GM19463 (cell line): ENCODE data around the gene ADARB2.

Source experiments
- ATAC-seq: cut with Tn5 transposase; IDR thresholded peaks from one replicate; pipeline ENCODE4 v1.9.1; 2021; ENCODE audit warnings: mild to moderate bottlenecking, moderate library complexity; ENCODE audit not compliant: unreplicated experiment

Gene ADARB2

GRCh38 chr10:1664333-1664964, 72.9 kb downstream of the ADARB2 start:
- ATAC-seq = no peak

GRCh38 chr10:1663226-1663625, 74.1 kb downstream of the ADARB2 start:
- ATAC-seq = no peak

GRCh38 chr10:1662438-1663025, 74.8 kb downstream of the ADARB2 start:
- peak; percentile 28 for ATAC-seq

- ATAC-seq = peak; percentile 80
These were observed 75.4 kb downstream of the ADARB2 start for GRCh38 chr10:1661859-1662437.

GRCh38 chr10:1661416-1661815, 75.9 kb downstream of the ADARB2 start:
- no peak for ATAC-seq

DNA sequence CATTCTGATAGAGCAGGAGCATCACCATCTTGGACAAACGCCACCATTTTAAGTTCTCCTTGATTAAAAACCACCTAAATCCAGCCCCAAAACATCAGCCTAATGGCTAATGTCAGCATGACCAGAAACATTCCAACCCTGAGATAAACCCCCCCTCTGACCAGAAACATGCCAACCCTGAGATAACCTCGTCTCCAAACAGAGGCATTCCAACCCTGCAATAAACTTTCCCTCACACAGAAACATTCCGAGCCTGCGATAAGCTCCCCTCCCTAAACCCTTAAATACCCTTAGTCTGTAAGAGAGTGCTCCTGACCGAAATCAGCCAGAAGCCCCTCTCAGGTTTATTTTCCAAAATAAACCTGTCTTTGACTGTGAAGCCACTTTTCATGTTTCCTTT, 76.5 kb downstream of the ADARB2 start:
- ATAC-seq = no peak

DNA sequence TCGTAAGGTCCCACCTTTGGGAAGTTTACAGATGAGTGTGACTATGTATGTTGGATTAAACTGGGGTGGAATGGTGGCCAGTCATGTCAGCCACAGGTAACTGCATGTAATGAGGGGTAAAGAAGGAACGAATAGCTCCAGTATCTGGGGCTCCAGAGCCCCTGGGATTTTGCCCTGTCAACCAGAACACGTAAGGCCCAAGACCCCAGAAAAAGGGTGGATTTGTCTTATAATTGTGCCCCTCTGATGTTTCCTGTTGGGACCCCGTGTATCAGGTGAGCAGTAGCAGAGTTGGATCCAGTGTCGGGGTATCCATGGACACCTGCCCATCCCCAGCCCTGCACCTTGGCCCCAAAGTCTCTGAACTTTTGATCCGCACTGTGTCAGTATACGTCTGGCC, 76.9 kb downstream of the ADARB2 start:
- ATAC-seq = no peak

DNA sequence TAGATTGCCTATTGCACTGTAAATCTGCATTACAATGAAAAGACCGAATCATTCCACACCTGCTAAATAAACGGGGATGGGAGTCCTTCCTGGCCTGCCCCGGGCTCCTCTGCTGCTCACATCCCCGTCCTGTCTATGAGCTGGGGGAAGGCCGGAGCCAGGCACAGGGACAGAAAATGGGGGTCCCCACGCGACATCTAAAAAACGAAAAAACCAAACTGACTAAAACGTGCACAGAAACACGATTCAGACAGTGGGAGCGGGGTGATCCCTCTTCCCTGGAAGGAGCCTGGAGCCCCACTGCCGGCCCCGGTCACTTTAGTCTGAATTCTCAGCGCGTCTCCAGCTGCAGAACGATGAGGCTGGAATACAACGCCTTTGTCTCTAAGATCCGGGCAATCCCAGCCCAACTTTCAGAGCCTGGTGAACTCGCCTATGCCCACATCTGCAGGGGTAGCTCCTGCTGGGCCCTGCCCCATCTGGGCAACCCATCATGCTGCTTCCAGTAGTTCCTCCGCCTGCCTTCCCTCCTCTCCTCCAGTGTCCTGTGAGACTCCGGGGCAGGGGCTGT, 78.0 kb downstream of the ADARB2 start:
- no peak for ATAC-seq

GRCh38 chr10:1658658-1659057, 78.7 kb downstream of the ADARB2 start:
- no peak for ATAC-seq

DNA sequence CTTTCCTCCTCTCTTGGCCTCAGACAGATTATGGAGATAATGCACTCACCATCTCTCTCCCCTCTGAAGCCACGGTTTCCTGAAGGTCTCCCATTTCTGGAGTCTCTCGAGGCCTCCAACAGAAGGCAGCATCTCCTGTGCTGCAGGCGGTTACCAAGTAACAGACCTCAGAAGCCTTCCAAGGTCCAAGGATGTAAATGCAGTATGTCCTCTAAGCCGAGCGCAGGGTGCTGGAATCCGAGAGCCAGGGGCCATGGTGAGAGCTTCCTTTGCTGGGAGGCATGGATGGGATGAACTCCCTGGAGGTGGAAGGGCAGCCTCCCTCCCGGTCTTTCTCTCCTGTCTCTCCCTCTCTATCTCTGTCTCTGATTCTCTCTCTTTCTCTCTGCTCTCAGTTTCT, 79.8 kb downstream of the ADARB2 start:
- ATAC-seq = no peak

GRCh38 chr10:1655367-1655766, 82.0 kb downstream of the ADARB2 start:
- ATAC-seq = no peak

DNA sequence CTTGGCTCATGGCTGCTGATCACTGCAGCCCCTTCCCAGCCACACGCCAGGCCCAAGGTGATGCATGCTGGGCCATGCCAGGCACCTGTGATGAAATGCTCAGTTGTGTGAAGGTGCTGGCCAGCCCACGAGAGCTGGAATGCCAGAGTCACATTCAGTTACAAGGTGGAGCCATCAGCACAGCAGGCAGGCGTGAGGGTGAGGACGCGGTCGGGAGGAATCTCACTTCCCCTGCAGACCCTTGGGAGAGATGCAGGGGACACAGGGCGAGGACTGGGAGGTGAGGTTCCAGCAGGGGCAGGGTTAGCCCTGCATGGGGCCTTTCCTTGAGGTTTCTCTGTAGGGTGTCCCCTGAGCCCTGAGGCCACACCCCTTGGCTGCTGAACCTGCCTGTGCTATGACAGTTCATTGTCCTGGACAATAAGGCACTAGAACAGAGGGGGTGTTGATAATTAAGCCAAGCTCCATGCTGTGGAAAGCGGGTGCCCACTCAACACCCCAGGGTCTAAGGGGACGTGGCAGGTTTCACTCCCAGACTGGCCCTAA, 82.4 kb downstream of the ADARB2 start:
- ATAC-seq = no peak

GRCh38 chr10:1654247-1654646, 83.1 kb downstream of the ADARB2 start:
- no peak for ATAC-seq

GRCh38 chr10:1653321-1653720, 84.0 kb downstream of the ADARB2 start:
- ATAC-seq = no peak

DNA sequence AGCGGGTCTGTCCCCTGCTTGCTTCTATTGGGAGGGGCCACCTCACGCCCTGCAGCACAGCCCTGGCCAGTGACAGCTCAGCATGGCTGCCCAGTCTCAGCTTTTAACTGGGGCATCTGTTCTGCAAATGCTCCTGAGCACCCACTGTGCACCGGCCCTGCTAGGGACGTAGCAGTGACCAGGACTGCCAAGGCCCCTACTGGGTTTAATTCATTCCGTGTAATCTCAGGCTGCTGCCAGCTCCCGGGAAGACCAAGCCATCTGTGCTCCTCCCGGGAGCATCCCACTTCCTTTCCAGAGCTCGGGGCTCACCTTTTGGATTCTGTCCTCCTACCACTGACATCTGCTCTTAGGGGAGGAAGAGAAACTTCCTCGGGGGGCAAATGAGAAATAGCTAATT, 85.2 kb downstream of the ADARB2 start:
- ATAC-seq = no peak

DNA sequence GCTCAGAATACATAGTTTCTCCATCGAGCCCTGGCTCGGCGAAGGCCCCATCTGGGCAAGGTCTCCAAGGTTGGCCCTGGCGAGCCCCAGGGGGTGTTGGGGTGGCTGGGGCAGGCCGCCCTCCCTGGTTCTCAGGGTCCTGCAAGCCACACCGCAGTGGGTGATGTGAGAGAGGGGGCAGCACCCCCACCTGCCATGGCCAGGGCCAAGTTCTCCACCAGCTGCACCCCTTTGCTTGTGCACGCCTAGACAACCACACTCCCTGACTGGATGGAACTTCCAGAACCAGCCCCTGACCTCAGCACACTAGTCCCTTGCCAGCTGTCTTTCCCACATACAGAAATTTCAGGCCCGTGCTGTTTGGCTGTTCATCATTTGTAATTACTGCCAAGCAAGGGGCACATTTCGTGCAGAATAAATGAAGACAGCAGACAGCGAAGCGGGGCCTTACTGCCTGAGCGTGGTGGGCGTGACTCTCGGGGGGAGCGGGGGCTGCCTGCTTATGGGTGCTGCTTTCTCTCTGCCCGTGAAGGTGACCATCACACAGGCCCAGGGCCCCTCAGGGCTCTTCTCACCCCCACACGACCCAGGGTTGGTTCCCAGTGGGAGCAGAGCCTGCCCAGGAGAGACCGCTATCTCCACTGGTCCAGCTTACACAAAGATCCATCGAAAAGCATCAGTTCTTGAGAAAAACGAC, 85.9 kb downstream of the ADARB2 start:
- no peak for ATAC-seq

- no peak for ATAC-seq
These were observed 86.6 kb downstream of the ADARB2 start for GRCh38 chr10:1650542-1651269.

GRCh38 chr10:1648648-1649047, 88.7 kb downstream of the ADARB2 start:
- ATAC-seq = no peak

GRCh38 chr10:1646332-1646731, 91.0 kb downstream of the ADARB2 start:
- ATAC-seq = no peak

DNA sequence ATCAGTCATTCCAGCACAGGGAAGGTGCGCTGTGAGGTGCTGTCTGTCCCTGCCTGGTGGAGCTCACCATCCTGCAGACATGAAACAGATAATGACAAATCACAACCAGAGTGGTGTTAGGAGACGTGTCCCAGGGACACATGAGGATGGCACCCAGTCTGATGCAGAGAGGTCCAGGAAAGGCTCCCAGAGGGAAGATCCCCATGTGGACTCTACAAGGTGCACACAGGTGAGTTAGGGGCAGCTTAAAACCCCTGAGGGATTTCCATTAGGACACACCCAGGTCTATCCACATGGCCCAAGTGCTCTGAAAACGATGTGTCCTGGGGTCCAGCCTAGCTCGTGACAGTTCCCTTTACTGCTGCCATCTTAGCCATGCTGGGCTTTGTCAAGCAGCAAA, 91.4 kb downstream of the ADARB2 start:
- no peak for ATAC-seq

DNA sequence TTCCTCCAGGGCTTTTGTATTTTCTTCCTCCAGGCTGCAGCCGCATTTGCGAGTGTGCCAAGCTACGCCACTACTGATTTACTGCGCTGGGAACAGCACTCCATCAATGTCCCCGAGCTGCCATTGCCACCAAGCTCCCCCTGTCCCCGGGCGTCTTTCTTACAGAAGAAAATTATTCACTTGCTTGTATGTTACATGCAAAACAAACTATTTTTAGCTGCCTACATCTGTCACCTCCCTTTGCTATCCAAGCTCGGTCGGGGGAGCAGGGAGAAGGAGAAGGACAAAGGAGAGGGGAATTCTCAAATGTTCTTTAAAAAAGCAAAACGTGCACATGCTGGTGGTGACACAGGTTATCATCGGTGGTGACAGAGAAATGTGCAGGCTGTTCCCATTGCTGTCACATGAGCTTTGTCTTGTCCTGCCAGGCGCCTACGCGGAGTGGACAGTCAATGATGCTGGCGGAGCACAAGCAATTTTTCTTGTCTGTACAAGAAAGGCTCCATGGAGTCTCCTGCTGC, 93.1 kb downstream of the ADARB2 start:
- ATAC-seq = no peak
